Transverse colon (tissue), 4 donors: Measurements from ENCODE around the gene HOXA4.

ENCODE experiments used
- CTCF ChIP-seq, 5 experiments: fragments of 200-600 bp in 3 of 5; fragments of 450-650 bp in 2 of 5; sonication (generic) in 3 of 5; IDR thresholded peaks; 1 replicate in 2 of 5; 2 replicates in 3 of 5; pipeline ENCODE4 v1.5.1; 2016 to 2017; ENCODE audit warnings: antibody characterized with exemption in 5 of 5, inconsistent platforms in 3 of 5, mild to moderate bottlenecking in 2 of 5, moderate library complexity in 1 of 5
- POLR2AphosphoS5 ChIP-seq, 3 donors: sonication (generic); formaldehyde crosslinking; IDR thresholded peaks; one replicate each; pipeline ENCODE4 v1.6.1; 2016; ENCODE audit warnings: antibody characterized with exemption in 3 of 3

- TF ChIP-seq CTCF (IDR thresholded peaks at IDR 0.05), result no peak
- peak; percentile 9 to 67 (median 40) for TF ChIP-seq POLR2AphosphoS5 (IDR thresholded peaks at IDR 0.05)
Measured at GRCh38 chr7:27168265-27168947, 37.8 kb upstream of the HOXA4 start.
